SIG-M5 (cell line): ENCODE data around the gene SOCS1.

ENCODE experiments used
- DNase-seq: peaks from one replicate; lab custom pipeline; 2025; lab: John Stamatoyannopoulos, UW

The SOCS1 gene

GRCh38 chr16:11245222-11245737 lies 10.7 kb downstream of the SOCS1 start:
- no peak for DNase-seq

GRCh38 chr16:11242658-11243057 lies 13.3 kb downstream of the SOCS1 start:
- DNase-seq: no peak

GRCh38 chr16:11241480-11242204 lies 14.4 kb downstream of the SOCS1 start:
- no peak for DNase-seq

- no peak for DNase-seq
Observed at GRCh38 chr16:11240636-11241473, 15.1 kb downstream of the SOCS1 start.

GRCh38 chr16:11239644-11240632 lies 16.1 kb downstream of the SOCS1 start:
- no peak for DNase-seq

- DNase-seq: no peak
Observed at GRCh38 chr16:11238272-11239202, 17.5 kb downstream of the SOCS1 start.

GRCh38 chr16:11236461-11237254 lies 19.3 kb downstream of the SOCS1 start:
- DNase-seq: no peak

- DNase-seq: no peak
Observed at GRCh38 chr16:11235703-11235991, 20.4 kb downstream of the SOCS1 start.

- DNase-seq: no peak
Observed at GRCh38 chr16:11234884-11235702, 20.9 kb downstream of the SOCS1 start.

- DNase-seq: no peak
Observed at GRCh38 chr16:11233727-11234376, 22.2 kb downstream of the SOCS1 start.

- DNase-seq: no peak
Observed at GRCh38 chr16:11232852-11233726, 22.9 kb downstream of the SOCS1 start.

GRCh38 chr16:11232302-11232851 lies 23.6 kb downstream of the SOCS1 start:
- no peak for DNase-seq

GRCh38 chr16:11231367-11231970 lies 24.5 kb downstream of the SOCS1 start:
- no peak for DNase-seq

- no peak for DNase-seq
Observed at GRCh38 chr16:11229906-11230305, 26.1 kb downstream of the SOCS1 start.

GRCh38 chr16:11229432-11229831 lies 26.6 kb downstream of the SOCS1 start:
- no peak for DNase-seq

GRCh38 chr16:11225677-11226549 lies 30.1 kb downstream of the SOCS1 start:
- DNase-seq: no peak
